K562 (cell line): Measurements from ENCODE around the gene SUMF2.

Experiments used
- ARNT ChIP-seq, 2 experiments: fragments of 450-650 bp; IDR thresholded peaks; 2 replicates each; pipeline ENCODE4 v1.6.1; 2016; ENCODE audit warnings: mild to moderate bottlenecking in 1 of 2
- KLF6 ChIP-seq: fragments of 250-450 bp; sonication (Bioruptor Pico); IDR thresholded peaks from 2 replicates; pipeline ENCODE4 v1.4.0; 2020; ENCODE audit warnings: mild to moderate bottlenecking, moderate library complexity, borderline replicate concordance
- POLR2A ChIP-seq: fragments of 450-650 bp; conservative IDR thresholded peaks from 2 replicates; pipeline ENCODE4 v1.6.1; 2016
- SMAD3 ChIP-seq: fragments of 450-650 bp; formaldehyde crosslinking; conservative IDR thresholded peaks from 2 replicates; pipeline ENCODE4 v1.4.0; 2020; ENCODE audit warnings: mild to moderate bottlenecking
- TF ChIP-seq, protein P1 (sequence below), 2 experiments: fragments of 450-650 bp in 1 of 2; sonication (generic) in 1 of 2; formaldehyde crosslinking in 1 of 2; IDR thresholded peaks in 1 of 2; conservative IDR thresholded peaks in 1 of 2; 2 replicates each; pipeline versions ENCODE4 v1.6.1 to v1.8.1; 2016 to 2023; ENCODE audit warnings: mild to moderate bottlenecking in 2 of 2, moderate library complexity in 2 of 2, inconsistent platforms in 1 of 2, missing genetic modification reagents in 1 of 2
- TF ChIP-seq, protein P2 (sequence below): sonication (generic); formaldehyde crosslinking; IDR thresholded peaks from 2 replicates; pipeline ENCODE4 v1.8.1; 2023; ENCODE audit warnings: mild to moderate bottlenecking, missing genetic modification reagents
- TF ChIP-seq, protein P3 (sequence below), 3 experiments: IDR thresholded peaks in 2 of 3; conservative IDR thresholded peaks in 1 of 3; 2 replicates each; pipeline ENCODE4 v1.5.1; 2011 to 2012; ENCODE audit warnings: low read length in 3 of 3, mild to moderate bottlenecking in 3 of 3, control low read depth in 2 of 3, improper control_type of control experiment in 1 of 3, inconsistent platforms in 1 of 3, low read depth in 1 of 3, mixed read lengths in 1 of 3, moderate library complexity in 1 of 3; ENCODE audit not compliant: insufficient read depth in 2 of 3
- TF ChIP-seq, protein P4 (sequence below): sonication (generic); formaldehyde crosslinking; IDR thresholded peaks from 2 replicates; pipeline ENCODE4 v1.8.1; 2023; ENCODE audit warnings: mild to moderate bottlenecking, missing genetic modification reagents

DNA sequence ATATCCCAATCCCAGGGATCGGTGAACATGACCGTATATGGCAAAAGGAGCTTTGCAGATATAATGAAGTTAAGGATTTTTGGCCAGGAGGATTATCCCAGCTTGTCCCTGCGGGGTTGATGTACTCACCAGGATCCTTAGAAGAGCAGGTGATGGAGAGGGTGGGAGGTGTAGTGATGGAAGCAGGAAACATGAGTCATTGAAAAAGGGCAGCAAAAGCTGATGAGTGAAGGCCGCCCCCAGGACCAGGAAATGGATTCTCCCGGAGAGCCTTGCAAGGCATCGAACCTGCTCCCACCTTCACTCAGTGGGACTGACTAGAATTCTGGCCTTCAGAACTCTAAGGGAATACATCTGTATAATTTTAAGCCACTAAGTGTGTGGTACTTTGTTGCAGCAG lies 57.4 kb downstream of the SUMF2 start:
- TF ChIP-seq, protein P1, sequence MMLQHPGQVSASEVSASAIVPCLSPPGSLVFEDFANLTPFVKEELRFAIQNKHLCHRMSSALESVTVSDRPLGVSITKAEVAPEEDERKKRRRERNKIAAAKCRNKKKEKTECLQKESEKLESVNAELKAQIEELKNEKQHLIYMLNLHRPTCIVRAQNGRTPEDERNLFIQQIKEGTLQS (IDR thresholded peaks at IDR 0.05): peak; percentile 65
- TF ChIP-seq, protein P1 (CRISPR knock-in tag; conservative IDR thresholded peaks at IDR 0.05): no peak
- TF ChIP-seq SMAD3 (CRISPR knock-in tag): no peak
- TF ChIP-seq, protein P2, sequence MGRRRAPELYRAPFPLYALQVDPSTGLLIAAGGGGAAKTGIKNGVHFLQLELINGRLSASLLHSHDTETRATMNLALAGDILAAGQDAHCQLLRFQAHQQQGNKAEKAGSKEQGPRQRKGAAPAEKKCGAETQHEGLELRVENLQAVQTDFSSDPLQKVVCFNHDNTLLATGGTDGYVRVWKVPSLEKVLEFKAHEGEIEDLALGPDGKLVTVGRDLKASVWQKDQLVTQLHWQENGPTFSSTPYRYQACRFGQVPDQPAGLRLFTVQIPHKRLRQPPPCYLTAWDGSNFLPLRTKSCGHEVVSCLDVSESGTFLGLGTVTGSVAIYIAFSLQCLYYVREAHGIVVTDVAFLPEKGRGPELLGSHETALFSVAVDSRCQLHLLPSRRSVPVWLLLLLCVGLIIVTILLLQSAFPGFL (CRISPR knock-in tag): no peak
- no peak for TF ChIP-seq POLR2A
- TF ChIP-seq, protein P3, sequence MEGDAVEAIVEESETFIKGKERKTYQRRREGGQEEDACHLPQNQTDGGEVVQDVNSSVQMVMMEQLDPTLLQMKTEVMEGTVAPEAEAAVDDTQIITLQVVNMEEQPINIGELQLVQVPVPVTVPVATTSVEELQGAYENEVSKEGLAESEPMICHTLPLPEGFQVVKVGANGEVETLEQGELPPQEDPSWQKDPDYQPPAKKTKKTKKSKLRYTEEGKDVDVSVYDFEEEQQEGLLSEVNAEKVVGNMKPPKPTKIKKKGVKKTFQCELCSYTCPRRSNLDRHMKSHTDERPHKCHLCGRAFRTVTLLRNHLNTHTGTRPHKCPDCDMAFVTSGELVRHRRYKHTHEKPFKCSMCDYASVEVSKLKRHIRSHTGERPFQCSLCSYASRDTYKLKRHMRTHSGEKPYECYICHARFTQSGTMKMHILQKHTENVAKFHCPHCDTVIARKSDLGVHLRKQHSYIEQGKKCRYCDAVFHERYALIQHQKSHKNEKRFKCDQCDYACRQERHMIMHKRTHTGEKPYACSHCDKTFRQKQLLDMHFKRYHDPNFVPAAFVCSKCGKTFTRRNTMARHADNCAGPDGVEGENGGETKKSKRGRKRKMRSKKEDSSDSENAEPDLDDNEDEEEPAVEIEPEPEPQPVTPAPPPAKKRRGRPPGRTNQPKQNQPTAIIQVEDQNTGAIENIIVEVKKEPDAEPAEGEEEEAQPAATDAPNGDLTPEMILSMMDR (IDR thresholded peaks at IDR 0.05 in 2 of 3, conservative IDR thresholded peaks at IDR 0.05 in 1 of 3; ENCODE audit: insufficient read depth in 2 of 3, low read depth in 1 of 3, low read length in 3 of 3): no peak
- TF ChIP-seq, protein P4, sequence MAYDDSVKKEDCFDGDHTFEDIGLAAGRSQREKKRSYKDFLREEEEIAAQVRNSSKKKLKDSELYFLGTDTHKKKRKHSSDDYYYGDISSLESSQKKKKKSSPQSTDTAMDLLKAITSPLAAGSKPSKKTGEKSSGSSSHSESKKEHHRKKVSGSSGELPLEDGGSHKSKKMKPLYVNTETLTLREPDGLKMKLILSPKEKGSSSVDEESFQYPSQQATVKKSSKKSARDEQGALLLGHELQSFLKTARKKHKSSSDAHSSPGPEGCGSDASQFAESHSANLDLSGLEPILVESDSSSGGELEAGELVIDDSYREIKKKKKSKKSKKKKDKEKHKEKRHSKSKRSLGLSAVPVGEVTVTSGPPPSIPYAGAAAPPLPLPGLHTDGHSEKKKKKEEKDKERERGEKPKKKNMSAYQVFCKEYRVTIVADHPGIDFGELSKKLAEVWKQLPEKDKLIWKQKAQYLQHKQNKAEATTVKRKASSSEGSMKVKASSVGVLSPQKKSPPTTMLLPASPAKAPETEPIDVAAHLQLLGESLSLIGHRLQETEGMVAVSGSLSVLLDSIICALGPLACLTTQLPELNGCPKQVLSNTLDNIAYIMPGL (CRISPR knock-in tag): no peak
- TF ChIP-seq KLF6 (CRISPR knock-in tag): no peak
- no peak for TF ChIP-seq ARNT (IDR thresholded peaks at IDR 0.05)
